Measurements from ENCODE around the gene NACC1. TPM values are rescaled to one million over a fixed set of nuclear protein-coding genes. Genes with fewer than 3 reads are reported as not detected.
"Not testable (repeated sequence)": the region's sequence is repeated elsewhere in the genome, so short reads cannot be mapped to it uniquely, and the experiment has no call there.

Gene NACC1
- total and polyA plus RNA-seq, 3 experiments from 2014 or later, result 3.9 to 111 (median 89.9) TPM

DNA sequence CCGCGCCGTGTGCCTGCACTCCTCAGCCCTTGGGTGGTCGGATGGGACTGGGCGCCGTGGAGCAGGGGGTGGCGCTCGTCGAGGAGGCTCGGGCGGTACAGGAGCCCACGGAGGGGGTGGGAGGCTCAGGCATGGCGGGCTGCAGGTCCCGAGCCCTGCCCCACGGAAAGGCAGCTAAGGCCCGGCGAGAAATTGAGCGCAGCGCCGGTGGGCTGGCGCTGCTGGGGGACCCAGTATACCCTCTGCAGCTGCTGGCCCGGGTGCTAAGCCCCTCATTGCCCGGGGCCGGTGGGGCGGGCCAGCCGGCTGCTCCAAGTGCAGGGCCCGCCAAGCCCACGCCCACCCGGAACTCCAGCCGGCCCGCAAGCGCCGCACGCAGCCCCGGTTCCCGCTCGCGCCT is 68.6 kb downstream of the NACC1 start:
- DNase-seq; POLR2A ChIA-PET; H3K27me3 Mint-ChIP-seq; H3K4me3 ChIP-seq (ENCODE audit: low read length); H3K36me3 ChIP-seq (ENCODE audit: insufficient read depth, low read length); H3K27me3 ChIP-seq (ENCODE audit: insufficient read depth, low read length, poor library complexity, severe bottlenecking); H3K4me3 Mint-ChIP-seq; H3K36me3 Mint-ChIP-seq; H3K27ac ChIP-seq (ENCODE audit: low read depth, low read length); H3K9me3 ChIP-seq (ENCODE audit: low read length); H3K27ac Mint-ChIP-seq; H3K9me3 Mint-ChIP-seq: not testable (repeated sequence)
- H3K4me1 ChIP-seq (ENCODE audit: insufficient read depth, low read length), result peaks cover 20% of the 10 kb centered on the region
- CTCF ChIA-PET, result interaction anchor here (1.1 to 1.6 kb wide), 2 partner anchors 8 to 19 kb away, joined by 4 to 11 read pairs; no protein-coding TSS in a partner anchor
- peaks cover 29 to 37% (median 30%) of the 10 kb centered on the region in 3 donors for H3K4me1 Mint-ChIP-seq

DNA sequence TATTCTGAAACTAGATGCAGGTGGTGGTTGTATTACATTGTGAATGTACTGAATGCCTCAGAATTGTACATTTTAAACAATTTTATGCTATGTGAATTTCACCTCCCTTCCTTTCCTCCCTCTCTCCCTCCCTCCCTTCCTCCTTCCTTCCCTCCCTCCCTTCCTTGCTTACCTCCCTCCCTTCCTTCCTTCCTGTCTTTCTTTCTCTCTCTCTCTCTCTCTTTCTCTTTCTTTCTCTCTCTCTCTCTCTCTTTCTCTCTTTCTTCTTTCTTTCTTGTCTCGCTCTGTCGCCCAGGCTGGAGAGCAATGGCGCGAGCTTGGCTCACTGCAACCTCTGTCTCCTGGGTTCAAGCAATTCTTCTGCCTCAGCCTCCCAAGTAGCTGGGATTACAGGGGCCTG is 69.4 kb downstream of the NACC1 start:
- Histone ChIP-seq H3K27ac (ENCODE audit: low read depth, low read length) (no peak overlapping the region), H3K36me3 (ENCODE audit: insufficient read depth, low read length) (no peaks in the 10 kb centered on the region), H3K4me3 (ENCODE audit: low read length) (no peak overlapping the region), H3K4me1 (ENCODE audit: insufficient read depth, low read length) (peaks cover 14% of the 10 kb centered on the region), H3K9me3 (ENCODE audit: low read length) (no peaks in the 10 kb centered on the region), H3K27me3 (ENCODE audit: insufficient read depth, low read length, poor library complexity, severe bottlenecking) (no peaks in the 10 kb centered on the region)
- H3K9me3 Mint-ChIP-seq, result no peaks in the 10 kb centered on the region
- H3K27me3 Mint-ChIP-seq, result no peaks in the 10 kb centered on the region
- ChIA-PET POLR2A (no interaction called here), CTCF (interaction anchor here (0.8 kb wide), 1 partner anchor 30 kb away, joined by 3 read pairs; no protein-coding TSS in a partner anchor)
- no peak for DNase-seq
- no peaks in the 10 kb centered on the region for H3K36me3 Mint-ChIP-seq
- no peak overlapping the region for H3K4me3 Mint-ChIP-seq
- H3K27ac Mint-ChIP-seq, result peak overlapping the region in 6 of 8 donors; percentile 42 to 83 (median 68)
- peaks cover 23 to 29% (median 23%) of the 10 kb centered on the region in 3 donors for H3K4me1 Mint-ChIP-seq

DNA sequence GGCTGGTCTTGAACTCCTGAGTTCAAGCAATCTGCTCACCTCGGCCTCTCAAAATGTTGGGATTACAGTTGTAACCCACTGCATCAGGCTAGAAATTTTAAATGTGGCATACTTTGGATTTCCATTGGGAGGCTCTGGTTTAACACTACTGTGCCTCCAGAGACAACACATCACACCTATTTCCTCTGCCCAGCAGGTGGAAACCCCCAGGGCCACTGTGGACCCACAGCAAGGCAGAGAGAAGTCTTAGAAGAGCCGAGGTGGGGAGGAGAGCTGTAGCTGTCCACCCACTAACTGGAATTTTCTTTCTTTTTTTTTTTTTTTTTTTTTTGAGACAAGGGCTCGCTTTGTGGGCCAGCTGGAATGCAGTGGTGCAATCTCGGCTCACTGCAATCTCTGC is 71.5 kb downstream of the NACC1 start:
- peaks cover 26% of the 10 kb centered on the region for H3K4me1 ChIP-seq (ENCODE audit: insufficient read depth, low read length)

More for the DNA sequence above, 71.5 kb downstream of the NACC1 start:
- Mint-ChIP-seq H3K9me3 (no peaks in the 10 kb centered on the region), H3K4me1 (peaks cover 26 to 37% (median 30%) of the 10 kb centered on the region in 3 donors), H3K27me3 (no peaks in the 10 kb centered on the region), H3K36me3 (no peaks in the 10 kb centered on the region), H3K27ac (peak overlapping the region in 1 of 8 donors; percentile 26), H3K4me3 (no peak overlapping the region)
- Histone ChIP-seq H3K27ac (ENCODE audit: low read depth, low read length) (no peak overlapping the region), H3K27me3 (ENCODE audit: insufficient read depth, low read length, poor library complexity, severe bottlenecking) (no peaks in the 10 kb centered on the region), H3K4me3 (ENCODE audit: low read length) (no peak overlapping the region), H3K9me3 (ENCODE audit: low read length) (no peaks in the 10 kb centered on the region), H3K36me3 (ENCODE audit: insufficient read depth, low read length) (no peaks in the 10 kb centered on the region)
- ChIA-PET POLR2A (interaction anchor here (0.6 to 0.7 kb wide), 2 partner anchors 22 to 40 kb away, joined by 3 to 9 read pairs; no protein-coding TSS in a partner anchor), CTCF (interaction anchor here (0.7 to 2.0 kb wide), 4 partner anchors 14 to 40 kb away, joined by 3 to 4 read pairs (median 3); no protein-coding TSS in a partner anchor)
- DNase-seq, result no peak

Other genes starting within 250 kb of the NACC1 start
- gene DNASE2, start 236.8 kb upstream of the NACC1 start, total RNA-seq, result 10 to 100 TPM; 20.7 to 22.4 TPM
- 61.6 TPM for gene DNASE2, start 236.8 kb upstream of the NACC1 start, polyA plus RNA-seq
- under 1 TPM; 0.84 to 0.90 TPM for gene KLF1, start 231.1 kb upstream of the NACC1 start, total RNA-seq
- gene KLF1, start 231.1 kb upstream of the NACC1 start, polyA plus RNA-seq, result not detected
- 10 to 100 TPM; 59.4 to 60.1 TPM for gene GCDH, start 227.1 kb upstream of the NACC1 start, total RNA-seq
- gene GCDH, start 227.1 kb upstream of the NACC1 start, polyA plus RNA-seq, result 19.7 TPM
- 1 to 10 TPM; 1.5 to 2.1 TPM for gene SYCE2, start 199.0 kb upstream of the NACC1 start, total RNA-seq
- not detected for gene SYCE2, start 199.0 kb upstream of the NACC1 start, polyA plus RNA-seq
- gene FARSA, start 184.6 kb upstream of the NACC1 start, total RNA-seq, result 100 to 1,000 TPM; 188 to 192 TPM
- gene FARSA, start 184.6 kb upstream of the NACC1 start, polyA plus RNA-seq, result 64.5 TPM
- gene CALR, start 179.7 kb upstream of the NACC1 start, total RNA-seq, result 100 to 1,000 TPM; 832 to 843 TPM
- gene CALR, start 179.7 kb upstream of the NACC1 start, polyA plus RNA-seq, result 174 TPM
- 100 to 1,000 TPM; 227 to 230 TPM for gene RAD23A, start 172.4 kb upstream of the NACC1 start, total RNA-seq
- 115 TPM for gene RAD23A, start 172.4 kb upstream of the NACC1 start, polyA plus RNA-seq
- 10 to 100 TPM; 37.3 to 38.6 TPM for gene GADD45GIP1, start 161.0 kb upstream of the NACC1 start, total RNA-seq
- gene GADD45GIP1, start 161.0 kb upstream of the NACC1 start, polyA plus RNA-seq, result 64.1 TPM
- not detected for gene DAND5, start 148.7 kb upstream of the NACC1 start, total RNA-seq
- not detected for gene DAND5, start 148.7 kb upstream of the NACC1 start, polyA plus RNA-seq
- 1 to 10 TPM; 2.3 to 2.8 TPM for gene NFIX, start 122.8 kb upstream of the NACC1 start, total RNA-seq
- gene NFIX, start 122.8 kb upstream of the NACC1 start, polyA plus RNA-seq, result 0.94 TPM
- 1 to 10 TPM; 2.3 to 2.5 TPM for gene LYL1, start 15.4 kb upstream of the NACC1 start, total RNA-seq
- gene LYL1, start 15.4 kb upstream of the NACC1 start, polyA plus RNA-seq, result 4.1 TPM
- 100 to 1,000 TPM; 138 TPM for gene TRMT1, start 1.5 kb upstream of the NACC1 start, total RNA-seq
- 18.2 TPM for gene TRMT1, start 1.5 kb upstream of the NACC1 start, polyA plus RNA-seq
- 10 to 100 TPM; 60.9 to 63.7 TPM for gene STX10, start 32.1 kb downstream of the NACC1 start, total RNA-seq
- 58.7 TPM for gene STX10, start 32.1 kb downstream of the NACC1 start, polyA plus RNA-seq
- gene IER2, start 32.1 kb downstream of the NACC1 start, total RNA-seq, result 100 to 1,000 TPM; 102 to 111 TPM
- gene IER2, start 32.1 kb downstream of the NACC1 start, polyA plus RNA-seq, result 277 TPM